PFSK-1 (cell line): Measurements from ENCODE around the gene FOXG1.

ENCODE experiments used
- POLR2AphosphoS5 ChIP-seq: IDR thresholded peaks from 2 replicates; pipeline ENCODE4 v1.6.1; 2012; ENCODE audit warnings: low read depth, mild to moderate bottlenecking, control low read depth, low read length, moderate library complexity
- REST ChIP-seq, 2 experiments: IDR thresholded peaks; 2 replicates each; pipeline versions ENCODE4 v1.6.1 to v1.8.0; 2011 to 2012; ENCODE audit warnings: low read depth in 2 of 2, low read length in 2 of 2, control low read depth in 1 of 2, inconsistent platforms in 1 of 2, mild to moderate bottlenecking in 1 of 2, moderate library complexity in 1 of 2; ENCODE audit not compliant: insufficient read depth in 1 of 2

- no peak for TF ChIP-seq POLR2AphosphoS5
- TF ChIP-seq REST (IDR thresholded peaks at IDR 0.05; ENCODE audit: insufficient read depth in 1 of 2, low read depth in 2 of 2, low read length in 2 of 2) = no peak
These were observed 11.8 kb downstream of the FOXG1 start for GRCh38 chr14:28778138-28779117.
